Muscle layer of duodenum (tissue), 2 donors: Measurements from ENCODE around the gene ZMIZ1.

ENCODE experiments used
- H3K27ac ChIP-seq: one replicate; pipeline ENCODE4 v1.7.0; 2013; ENCODE audit warnings: mild to moderate bottlenecking, low read length
- H3K27me3 ChIP-seq: one replicate; pipeline ENCODE4 v1.7.0; 2013; ENCODE audit warnings: low read depth, mild to moderate bottlenecking, control low read depth, low read length
- H3K36me3 ChIP-seq, 2 donors: one replicate each; pipeline ENCODE4 v1.7.0; 2013; ENCODE audit warnings: low read length in 2 of 2, control low read depth in 1 of 2, mild to moderate bottlenecking in 1 of 2; ENCODE audit not compliant: insufficient read depth in 2 of 2, control insufficient read depth in 1 of 2
- H3K4me1 ChIP-seq, 2 donors: one replicate each; pipeline ENCODE4 v1.7.0; 2013; ENCODE audit warnings: low read length in 2 of 2, mild to moderate bottlenecking in 2 of 2, control low read depth in 1 of 2, moderate library complexity in 1 of 2; ENCODE audit not compliant: insufficient read depth in 2 of 2, control insufficient read depth in 1 of 2
- H3K4me3 ChIP-seq, 2 donors: one replicate each; pipeline ENCODE4 v1.7.0; 2013; ENCODE audit warnings: low read length in 2 of 2, low read depth in 1 of 2, mild to moderate bottlenecking in 1 of 2
- H3K9me3 ChIP-seq, 2 donors: one replicate each; pipeline ENCODE4 v1.7.0; 2013; ENCODE audit warnings: low read length in 2 of 2, control low read depth in 1 of 2, mild to moderate bottlenecking in 1 of 2; ENCODE audit not compliant: control insufficient read depth in 1 of 2
- donor health status: healthy.

The ZMIZ1 gene

GRCh38 chr10:79068562-79069324, at the start of gene ZMIZ1:
TSS of gene ZMIZ1 (plus strand) at chr10:79068966. CDS start at chr10:79201633, 132,667 bp downstream.
- Histone ChIP-seq H3K27ac (peak within 1 kb of the TSS; percentile 80), H3K36me3 (no peaks in the 10 kb centered on the region), H3K4me1 (peaks cover 24 to 34% of the 10 kb centered on the region in 2 donors)

GRCh38 chr10:79019441-79020014, 49.2 kb upstream of the ZMIZ1 start:
- Histone ChIP-seq H3K36me3 (no peaks in the 10 kb centered on the region), H3K4me1 (peaks cover 5 to 10% of the 10 kb centered on the region in 2 donors), H3K9me3 (no peaks in the 10 kb centered on the region), H3K27me3 (no peaks in the 10 kb centered on the region), H3K27ac (no peak overlapping the region), H3K4me3 (no peak overlapping the region)

More at GRCh38 chr10:79068562-79069324, at the start of gene ZMIZ1:
- Histone ChIP-seq H3K4me3 (peak within 1 kb of the TSS; percentile 89 to 96), H3K27me3 (no peaks in the 10 kb centered on the region), H3K9me3 (no peaks in the 10 kb centered on the region)

- Histone ChIP-seq H3K27ac (no peak overlapping the region), H3K27me3 (no peaks in the 10 kb centered on the region), H3K4me1 (peaks cover 5 to 15% of the 10 kb centered on the region in 2 donors), H3K36me3 (no peaks in the 10 kb centered on the region), H3K4me3 (no peak overlapping the region), H3K9me3 (no peaks in the 10 kb centered on the region)
Measured at GRCh38 chr10:79020015-79020491, 48.7 kb upstream of the ZMIZ1 start.

GRCh38 chr10:79020605-79021004, 48.2 kb upstream of the ZMIZ1 start:
- H3K27ac ChIP-seq: no peak overlapping the region
- peaks cover 5 to 18% of the 10 kb centered on the region in 2 donors for H3K4me1 ChIP-seq
- no peaks in the 10 kb centered on the region for H3K27me3 ChIP-seq
- H3K36me3 ChIP-seq: no peaks in the 10 kb centered on the region
- no peaks in the 10 kb centered on the region for H3K9me3 ChIP-seq
- H3K4me3 ChIP-seq: no peak overlapping the region

GRCh38 chr10:79021331-79021907, 47.3 kb upstream of the ZMIZ1 start:
- no peaks in the 10 kb centered on the region for H3K27me3 ChIP-seq
- no peak overlapping the region for H3K27ac ChIP-seq
- H3K36me3 ChIP-seq: no peaks in the 10 kb centered on the region
- H3K9me3 ChIP-seq: no peaks in the 10 kb centered on the region
- no peak overlapping the region for H3K4me3 ChIP-seq
- H3K4me1 ChIP-seq: peaks cover 5 to 18% of the 10 kb centered on the region in 2 donors

- Histone ChIP-seq H3K4me3 (no peak overlapping the region), H3K36me3 (no peaks in the 10 kb centered on the region), H3K27ac (no peak overlapping the region), H3K9me3 (no peaks in the 10 kb centered on the region), H3K27me3 (no peaks in the 10 kb centered on the region), H3K4me1 (peaks cover 5 to 18% of the 10 kb centered on the region in 2 donors)
Measured at GRCh38 chr10:79021948-79022499, 46.7 kb upstream of the ZMIZ1 start.

- peak overlapping the region in 1 of 2 donors; percentile 4 for H3K4me3 ChIP-seq
- H3K4me1 ChIP-seq: peaks cover 5 to 18% of the 10 kb centered on the region in 2 donors
- no peaks in the 10 kb centered on the region for H3K9me3 ChIP-seq
- H3K27me3 ChIP-seq: no peaks in the 10 kb centered on the region
- no peaks in the 10 kb centered on the region for H3K36me3 ChIP-seq
- H3K27ac ChIP-seq: no peak overlapping the region
Measured at GRCh38 chr10:79022565-79023230, 46.1 kb upstream of the ZMIZ1 start.

GRCh38 chr10:79023240-79024162, 45.3 kb upstream of the ZMIZ1 start:
- Histone ChIP-seq H3K27me3 (no peaks in the 10 kb centered on the region), H3K36me3 (no peaks in the 10 kb centered on the region), H3K4me3 (no peak overlapping the region), H3K4me1 (peaks cover 5 to 18% of the 10 kb centered on the region in 2 donors), H3K27ac (no peak overlapping the region), H3K9me3 (no peaks in the 10 kb centered on the region)

- peaks cover 5 to 18% of the 10 kb centered on the region in 2 donors for H3K4me1 ChIP-seq
- H3K27ac ChIP-seq: no peak overlapping the region
- no peaks in the 10 kb centered on the region for H3K9me3 ChIP-seq
- H3K27me3 ChIP-seq: no peaks in the 10 kb centered on the region
- H3K36me3 ChIP-seq: no peaks in the 10 kb centered on the region
- H3K4me3 ChIP-seq: no peak overlapping the region
Measured at GRCh38 chr10:79024296-79024695, 44.5 kb upstream of the ZMIZ1 start.

- H3K36me3 ChIP-seq: no peaks in the 10 kb centered on the region
- H3K4me1 ChIP-seq: peaks cover 5 to 18% of the 10 kb centered on the region in 2 donors
- H3K4me3 ChIP-seq: no peak overlapping the region
- H3K27ac ChIP-seq: no peak overlapping the region
- H3K27me3 ChIP-seq: no peaks in the 10 kb centered on the region
- no peaks in the 10 kb centered on the region for H3K9me3 ChIP-seq
Measured at GRCh38 chr10:79024720-79025198, 44.0 kb upstream of the ZMIZ1 start.
